HFFc6 (cell line): Measurements from ENCODE around the gene PCSK5. TPM values are rescaled to one million over a fixed set of nuclear protein-coding genes. Genes with fewer than 3 reads are reported as not detected.

ENCODE experiments used
- DNase-seq: peaks from one replicate; pipeline ENCODE4 v3.0.0-alpha.2; 2018
- H3K27ac Mint-ChIP-seq: 2 replicates; pipeline ENCODE4 v1.8.0; 2020; ENCODE audit warnings: mild to moderate bottlenecking, mixed read lengths
- H3K27me3 Mint-ChIP-seq: 2 replicates; pipeline ENCODE4 v1.8.0; 2021; ENCODE audit warnings: mild to moderate bottlenecking, moderate library complexity, mixed read lengths; ENCODE audit not compliant: insufficient read depth
- H3K36me3 Mint-ChIP-seq: 2 replicates; pipeline ENCODE4 v1.8.0; 2021; ENCODE audit warnings: low read depth, mixed read lengths
- H3K4me1 Mint-ChIP-seq: 2 replicates; pipeline ENCODE4 v1.8.0; 2020; ENCODE audit warnings: low read depth, mixed read lengths
- H3K4me3 Mint-ChIP-seq: 2 replicates; pipeline ENCODE4 v1.8.0; 2020; ENCODE audit warnings: mild to moderate bottlenecking, moderate library complexity, mixed read lengths
- H3K9me3 Mint-ChIP-seq: 2 replicates; pipeline ENCODE4 v1.8.0; 2020; ENCODE audit warnings: mild to moderate bottlenecking, mixed read lengths
- total RNA-seq, 6 experiments: library from RNA; stranded (reverse); fragmentation: NEBNext Ultra II Directional; extraction: Animal tissue kit (Norgen Biotek cat#: 25700); gene quantifications; 2 replicates in 1 of 6; 3 replicates in 5 of 6; pipeline ENCODE4 v1.2.3, GENCODE V29; 2021
- TF ChIP-seq, protein P1 (sequence below): fragments of 200-600 bp; sonication (generic); IDR thresholded peaks from 2 replicates; pipeline ENCODE4 v1.5.0; 2021; ENCODE audit warnings: antibody characterized with exemption, mild to moderate bottlenecking

The PCSK5 gene
- total RNA-seq, 6 experiments from 2014 or later, result 0.18 to 0.36 (median 0.22) TPM

DNA sequence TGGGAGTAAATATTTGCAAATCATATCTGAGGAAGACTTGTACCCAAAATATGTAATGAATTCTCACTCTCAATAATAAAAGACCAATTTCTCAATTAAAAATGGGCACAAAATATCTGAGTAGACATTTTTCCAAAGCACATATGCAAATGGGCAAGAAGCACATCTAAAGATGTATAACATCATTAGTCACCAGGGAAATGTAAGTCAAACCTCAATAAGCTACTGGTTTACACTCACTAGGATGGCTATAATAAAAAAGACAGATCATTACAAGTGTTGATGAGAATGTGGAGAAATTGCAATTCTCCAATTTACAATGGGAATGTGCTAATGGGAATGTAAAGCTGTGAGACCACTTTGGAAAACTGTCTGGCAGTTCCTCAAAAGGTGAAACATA lies 13.9 kb downstream of the PCSK5 start:
- no peak overlapping the region for H3K4me3 Mint-ChIP-seq
- no peak for DNase-seq
- H3K27ac Mint-ChIP-seq, result no peak overlapping the region
- no peaks in the 10 kb centered on the region for H3K4me1 Mint-ChIP-seq
- TF ChIP-seq, protein P1, sequence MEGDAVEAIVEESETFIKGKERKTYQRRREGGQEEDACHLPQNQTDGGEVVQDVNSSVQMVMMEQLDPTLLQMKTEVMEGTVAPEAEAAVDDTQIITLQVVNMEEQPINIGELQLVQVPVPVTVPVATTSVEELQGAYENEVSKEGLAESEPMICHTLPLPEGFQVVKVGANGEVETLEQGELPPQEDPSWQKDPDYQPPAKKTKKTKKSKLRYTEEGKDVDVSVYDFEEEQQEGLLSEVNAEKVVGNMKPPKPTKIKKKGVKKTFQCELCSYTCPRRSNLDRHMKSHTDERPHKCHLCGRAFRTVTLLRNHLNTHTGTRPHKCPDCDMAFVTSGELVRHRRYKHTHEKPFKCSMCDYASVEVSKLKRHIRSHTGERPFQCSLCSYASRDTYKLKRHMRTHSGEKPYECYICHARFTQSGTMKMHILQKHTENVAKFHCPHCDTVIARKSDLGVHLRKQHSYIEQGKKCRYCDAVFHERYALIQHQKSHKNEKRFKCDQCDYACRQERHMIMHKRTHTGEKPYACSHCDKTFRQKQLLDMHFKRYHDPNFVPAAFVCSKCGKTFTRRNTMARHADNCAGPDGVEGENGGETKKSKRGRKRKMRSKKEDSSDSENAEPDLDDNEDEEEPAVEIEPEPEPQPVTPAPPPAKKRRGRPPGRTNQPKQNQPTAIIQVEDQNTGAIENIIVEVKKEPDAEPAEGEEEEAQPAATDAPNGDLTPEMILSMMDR, result no peak
- no peaks in the 10 kb centered on the region for H3K36me3 Mint-ChIP-seq
- H3K27me3 Mint-ChIP-seq, result peaks cover 4% of the 10 kb centered on the region
- H3K9me3 Mint-ChIP-seq, result peaks cover 4% of the 10 kb centered on the region

DNA sequence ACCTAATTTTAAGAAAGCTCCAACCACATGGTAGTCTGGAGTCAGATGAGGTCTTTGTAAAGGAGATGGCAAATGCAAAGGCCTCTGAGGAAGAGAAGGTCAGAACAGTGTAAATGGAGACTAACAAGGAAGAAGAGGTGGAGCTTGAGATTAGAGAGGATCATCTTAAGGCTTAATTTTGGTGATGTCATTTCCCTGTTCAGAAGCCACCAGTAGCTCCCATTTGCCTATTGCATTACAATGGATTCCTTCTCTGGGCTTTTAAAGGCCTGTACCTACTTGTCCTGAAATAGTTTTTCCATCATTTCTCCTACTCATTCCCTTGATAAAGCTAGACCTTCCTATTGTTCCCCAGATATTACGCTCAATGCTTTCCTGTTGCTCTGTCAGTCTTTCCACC lies 16.1 kb downstream of the PCSK5 start:
- Mint-ChIP-seq H3K27me3 (peaks cover 1% of the 10 kb centered on the region; the same call in 1 of the 2 replicates), H3K36me3 (no peaks in the 10 kb centered on the region), H3K4me1 (no peaks in the 10 kb centered on the region), H3K9me3 (peaks cover 3% of the 10 kb centered on the region), H3K4me3 (no peak overlapping the region), H3K27ac (no peak overlapping the region)
- TF ChIP-seq, protein P1, result no peak
- no peak for DNase-seq

DNA sequence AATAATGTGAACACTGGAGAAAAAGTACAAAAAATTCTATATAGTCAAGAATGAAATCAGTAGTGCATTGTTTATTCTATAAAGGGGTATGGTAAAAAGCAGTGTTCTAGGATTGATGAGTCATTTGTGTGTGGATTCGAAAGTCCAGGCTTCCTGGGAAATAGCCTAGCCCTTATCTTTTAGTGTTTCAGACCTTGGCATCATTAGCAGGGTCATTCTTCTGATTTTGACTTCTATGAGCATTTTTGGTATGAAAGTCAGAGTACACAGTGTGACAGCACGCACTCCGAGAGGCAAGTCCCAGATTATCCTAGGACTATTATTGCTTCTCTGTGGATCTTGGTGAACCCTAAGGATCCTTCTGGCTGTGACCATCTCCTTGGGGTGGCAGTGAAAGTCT lies 16.9 kb downstream of the PCSK5 start:
- no peaks in the 10 kb centered on the region for H3K36me3 Mint-ChIP-seq
- H3K4me1 Mint-ChIP-seq, result no peaks in the 10 kb centered on the region
- H3K27ac Mint-ChIP-seq, result no peak overlapping the region
- H3K9me3 Mint-ChIP-seq, result peaks cover 6% of the 10 kb centered on the region
- no peak overlapping the region for H3K4me3 Mint-ChIP-seq
- TF ChIP-seq, protein P1, result no peak
- no peak for DNase-seq
- peaks cover 1% of the 10 kb centered on the region; the same call in 1 of the 2 replicates for H3K27me3 Mint-ChIP-seq

DNA sequence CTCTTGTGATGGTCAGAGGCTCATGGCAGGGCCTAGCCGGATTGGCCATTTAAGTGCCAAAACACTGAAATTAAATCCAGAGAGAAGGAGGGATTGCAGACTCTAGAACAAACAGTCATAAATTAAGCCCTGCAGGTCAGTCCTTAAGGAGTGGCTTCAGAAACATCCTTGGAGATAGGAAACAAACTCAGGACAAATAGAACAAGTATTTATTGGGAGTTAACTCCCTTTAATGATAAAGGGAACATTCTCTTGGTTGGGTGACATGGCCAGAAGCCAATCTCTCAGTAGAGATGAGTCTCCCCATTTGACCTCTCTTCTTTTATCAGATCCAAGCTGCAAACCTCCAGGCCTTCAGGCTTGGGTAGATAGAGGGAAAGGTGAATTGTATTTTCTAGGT lies 17.4 kb downstream of the PCSK5 start:
- TF ChIP-seq, protein P1, result no peak
- peaks cover 6% of the 10 kb centered on the region for H3K9me3 Mint-ChIP-seq
- no peak overlapping the region for H3K4me3 Mint-ChIP-seq
- H3K27ac Mint-ChIP-seq, result no peak overlapping the region
- no peaks in the 10 kb centered on the region for H3K36me3 Mint-ChIP-seq
- no peak for DNase-seq
- no peaks in the 10 kb centered on the region for H3K4me1 Mint-ChIP-seq
- H3K27me3 Mint-ChIP-seq, result peaks cover 1% of the 10 kb centered on the region; the same call in 1 of the 2 replicates

DNA sequence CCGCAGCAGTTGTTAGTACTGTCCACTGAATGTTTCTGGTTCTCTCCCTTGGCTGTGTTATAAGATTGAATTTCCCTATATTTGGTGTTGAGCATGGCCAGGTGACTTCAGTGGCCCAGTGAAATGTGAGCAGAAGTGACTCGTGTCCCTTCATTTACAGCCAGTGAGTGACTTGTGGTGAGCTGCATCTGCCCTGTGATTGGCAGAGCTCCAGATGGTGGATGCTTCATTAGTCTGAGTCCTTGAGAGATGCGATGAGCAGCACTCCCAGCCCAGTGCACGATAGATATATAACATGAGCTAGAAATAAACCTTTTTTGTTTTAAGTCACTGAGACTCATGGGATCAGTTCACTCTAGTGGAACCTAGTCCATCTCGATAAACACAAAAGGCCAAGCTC lies 19.3 kb downstream of the PCSK5 start:
- Mint-ChIP-seq H3K4me3 (no peak overlapping the region), H3K9me3 (peaks cover 6% of the 10 kb centered on the region), H3K36me3 (no peaks in the 10 kb centered on the region), H3K4me1 (no peaks in the 10 kb centered on the region), H3K27me3 (peaks cover 1% of the 10 kb centered on the region; the same call in 1 of the 2 replicates), H3K27ac (no peak overlapping the region)
- TF ChIP-seq, protein P1, result no peak
- DNase-seq, result no peak

DNA sequence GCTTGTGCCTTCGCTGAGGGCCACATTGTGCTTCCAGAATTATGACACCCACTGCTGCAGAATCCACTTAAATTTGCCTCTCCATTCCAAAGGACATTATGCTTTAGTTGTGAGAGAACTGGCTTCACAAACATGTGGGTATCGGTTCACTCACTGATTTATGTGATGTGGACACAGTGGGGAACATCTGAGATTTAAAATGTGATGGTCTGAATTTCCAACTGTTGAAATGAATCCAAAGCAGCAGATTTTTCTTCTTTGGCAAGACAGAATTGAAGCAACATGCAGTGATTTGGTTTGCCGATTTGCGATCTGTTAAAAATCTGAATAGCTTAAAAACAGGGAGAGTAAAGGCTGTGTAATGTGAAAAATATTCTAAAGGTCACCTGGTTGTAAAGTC lies 20.3 kb downstream of the PCSK5 start:
- Mint-ChIP-seq H3K27me3 (peaks cover 1% of the 10 kb centered on the region; the same call in 1 of the 2 replicates), H3K27ac (no peak overlapping the region), H3K9me3 (peaks cover 6% of the 10 kb centered on the region), H3K4me1 (no peaks in the 10 kb centered on the region), H3K36me3 (no peaks in the 10 kb centered on the region), H3K4me3 (no peak overlapping the region)
- TF ChIP-seq, protein P1, result no peak
- no peak for DNase-seq
